Activated naive CD8-positive, alpha-beta T cell (primary cell): ENCODE results near the gene ZNF30.
"Not testable (repeated sequence)": the region's sequence is repeated elsewhere in the genome, so short reads cannot be mapped to it uniquely, and the experiment has no call there.

ENCODE experiments used
- H3K27ac Mint-ChIP-seq: one replicate; pipeline ENCODE4 v1.8.0; 2021; ENCODE audit warnings: mixed read lengths
- H3K27me3 Mint-ChIP-seq: one replicate; pipeline ENCODE4 v1.8.0; 2021; ENCODE audit warnings: mixed read lengths
- H3K36me3 Mint-ChIP-seq: one replicate; pipeline ENCODE4 v1.8.0; 2021; ENCODE audit warnings: mixed read lengths
- H3K4me1 Mint-ChIP-seq: one replicate; pipeline ENCODE4 v1.8.0; 2021; ENCODE audit warnings: low read depth, mixed read lengths
- H3K4me3 Mint-ChIP-seq: one replicate; pipeline ENCODE4 v1.8.0; 2021; ENCODE audit warnings: mild to moderate bottlenecking, mixed read lengths
- H3K9me3 Mint-ChIP-seq: one replicate; pipeline ENCODE4 v1.8.0; 2021; ENCODE audit warnings: low read depth, mixed read lengths

The ZNF30 gene

DNA sequence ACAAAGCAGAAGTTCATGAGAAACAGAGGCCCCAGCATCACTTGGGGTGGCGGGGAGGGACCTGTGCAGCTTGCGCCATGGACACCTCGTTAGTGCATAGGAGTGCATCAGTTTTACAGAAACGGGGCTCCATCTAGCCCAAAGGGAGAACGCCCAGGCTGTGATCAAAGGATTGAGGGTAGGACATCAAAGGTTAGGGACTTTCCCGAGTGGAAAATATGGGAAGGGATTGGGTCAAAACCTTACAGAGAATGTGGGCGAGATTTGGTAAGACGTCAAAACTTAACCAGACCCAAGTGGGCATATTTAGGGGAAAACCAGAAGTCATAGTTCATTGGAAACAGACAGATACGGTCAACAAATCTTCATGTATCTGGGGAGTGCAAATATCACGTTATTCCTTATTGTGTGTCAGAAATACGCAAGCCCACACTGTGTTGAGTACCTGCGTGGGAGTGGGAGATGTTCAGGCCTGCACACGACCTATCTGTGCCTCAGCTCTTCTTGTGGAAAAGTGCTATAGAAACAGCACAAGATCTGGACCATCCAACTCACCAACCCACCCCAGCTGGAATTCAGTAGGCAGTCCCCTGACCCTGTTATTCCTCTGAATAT lies 64.0 kb downstream of the ZNF30 start:
- Mint-ChIP-seq H3K27me3 (no peaks in the 10 kb centered on the region), H3K27ac (peak overlapping the region; percentile 81), H3K9me3 (no peaks in the 10 kb centered on the region), H3K4me3 (peak overlapping the region; percentile 46), H3K36me3 (no peaks in the 10 kb centered on the region), H3K4me1 (peaks cover 33% of the 10 kb centered on the region)

DNA sequence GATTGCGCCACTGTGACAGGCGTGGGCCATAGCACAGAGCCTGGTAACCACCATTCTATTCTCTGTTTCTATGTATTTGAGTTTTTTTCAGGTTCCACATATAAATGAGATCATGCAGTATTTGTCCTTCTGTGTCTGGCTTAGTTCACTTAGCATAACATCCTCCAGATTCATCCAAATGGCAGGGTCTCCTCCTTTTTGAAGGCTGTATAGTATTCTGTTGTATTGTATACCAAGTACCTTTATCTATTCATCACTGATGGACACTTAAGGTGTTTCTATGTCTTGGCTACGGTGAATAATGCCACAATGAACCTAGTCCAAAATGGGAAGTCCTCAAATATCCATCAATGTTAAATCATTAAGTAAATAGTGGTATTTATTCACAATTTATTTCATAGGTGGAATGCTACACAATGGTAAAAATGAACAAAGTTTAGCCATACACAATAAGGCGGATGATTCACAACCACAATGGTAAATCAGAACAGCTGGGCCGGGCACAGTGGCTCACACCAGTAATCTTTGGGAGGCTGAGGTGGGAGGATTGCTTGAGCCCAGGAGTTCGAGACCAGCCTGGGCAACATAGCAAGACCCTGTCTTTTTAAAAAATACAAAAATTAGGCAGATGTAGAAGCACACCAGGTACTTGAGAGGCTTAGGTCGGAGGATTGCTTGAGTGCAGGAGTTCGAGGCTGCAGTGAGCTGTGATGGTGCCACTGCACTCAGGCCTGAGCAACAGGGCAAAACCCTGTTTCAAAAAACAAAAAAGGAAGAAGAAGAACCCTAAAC lies 65.0 kb downstream of the ZNF30 start:
- Mint-ChIP-seq H3K27me3 (no peaks in the 10 kb centered on the region), H3K27ac (peak overlapping the region; percentile 22), H3K4me1 (peaks cover 35% of the 10 kb centered on the region), H3K9me3 (no peaks in the 10 kb centered on the region), H3K4me3 (no peak overlapping the region), H3K36me3 (no peaks in the 10 kb centered on the region)

DNA sequence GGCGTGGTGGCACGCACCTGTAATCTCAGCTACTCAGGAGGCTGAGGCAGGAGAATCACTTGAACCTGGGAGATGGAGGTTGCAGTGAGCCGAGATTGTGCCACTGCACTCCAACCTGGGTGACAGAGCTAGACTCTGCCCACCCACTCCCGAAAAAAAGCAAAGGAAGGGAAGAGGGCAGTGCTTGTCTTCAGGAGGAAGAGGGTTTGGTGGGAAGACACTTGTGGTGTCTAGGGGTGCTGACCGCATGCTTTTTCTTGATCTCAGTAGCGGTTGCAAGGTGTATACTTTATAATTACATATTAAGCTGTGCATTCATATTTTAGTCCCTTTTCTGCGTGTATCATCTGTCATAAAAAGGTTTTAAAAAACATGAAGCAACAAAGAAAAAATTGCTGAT lies 65.9 kb downstream of the ZNF30 start:
- H3K27me3 Mint-ChIP-seq, H3K9me3 Mint-ChIP-seq, H3K4me3 Mint-ChIP-seq, H3K27ac Mint-ChIP-seq, H3K36me3 Mint-ChIP-seq: not testable (repeated sequence)
- H3K4me1 Mint-ChIP-seq, result peaks cover 40% of the 10 kb centered on the region

DNA sequence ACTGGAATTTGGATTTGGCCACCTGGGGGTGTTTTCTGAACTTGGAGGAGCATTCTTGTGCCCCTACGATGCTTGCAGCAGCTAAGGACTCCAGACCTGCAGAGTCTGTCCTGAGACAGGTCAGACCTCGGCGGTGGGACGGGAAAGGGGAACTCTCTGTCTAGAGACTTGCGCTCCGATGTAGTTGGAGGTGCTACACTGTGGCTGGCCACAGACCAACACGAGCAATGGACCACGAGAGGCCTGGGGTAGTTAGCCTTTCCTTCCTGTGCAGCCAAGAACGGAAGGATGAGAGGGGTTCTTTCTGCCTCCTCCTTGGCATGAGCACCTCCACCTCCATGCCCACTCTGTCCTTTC lies 67.6 kb downstream of the ZNF30 start:
- Mint-ChIP-seq H3K9me3 (no peaks in the 10 kb centered on the region), H3K4me3 (no peak overlapping the region), H3K27me3 (no peaks in the 10 kb centered on the region), H3K4me1 (peaks cover 43% of the 10 kb centered on the region), H3K27ac (no peak overlapping the region), H3K36me3 (no peaks in the 10 kb centered on the region)
